NCI-H82 treated with DMSO at 0.1 percent for 48 hours (cell line): Measurements from ENCODE around the gene TPCN1.

Experiments used
- DNase-seq: peaks from one replicate; lab custom pipeline; 2025; ENCODE audit not compliant: unreplicated experiment; lab: John Stamatoyannopoulos, UW

TPCN1 gene

DNA sequence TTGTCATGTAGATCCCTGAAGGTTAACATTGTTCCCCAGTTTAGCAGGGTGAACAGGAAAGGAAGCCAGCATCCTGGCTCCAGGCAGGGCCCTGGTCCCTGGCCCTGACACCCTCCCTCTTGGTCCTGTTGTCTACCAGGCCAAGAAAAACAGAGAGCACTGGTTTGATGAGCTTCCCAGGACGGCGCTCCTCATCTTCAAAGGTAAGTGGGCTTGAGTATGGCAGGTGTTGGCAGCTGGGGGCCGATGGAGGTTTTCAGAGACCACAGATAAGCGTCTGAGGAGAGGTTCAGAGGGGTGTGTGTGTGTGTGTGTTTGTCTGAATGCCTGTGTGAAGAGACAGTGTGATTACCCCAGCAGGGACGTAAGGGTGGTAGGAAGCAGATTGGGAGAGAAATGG lies 57.4 kb downstream of the TPCN1 start:
- no peak for DNase-seq

DNA sequence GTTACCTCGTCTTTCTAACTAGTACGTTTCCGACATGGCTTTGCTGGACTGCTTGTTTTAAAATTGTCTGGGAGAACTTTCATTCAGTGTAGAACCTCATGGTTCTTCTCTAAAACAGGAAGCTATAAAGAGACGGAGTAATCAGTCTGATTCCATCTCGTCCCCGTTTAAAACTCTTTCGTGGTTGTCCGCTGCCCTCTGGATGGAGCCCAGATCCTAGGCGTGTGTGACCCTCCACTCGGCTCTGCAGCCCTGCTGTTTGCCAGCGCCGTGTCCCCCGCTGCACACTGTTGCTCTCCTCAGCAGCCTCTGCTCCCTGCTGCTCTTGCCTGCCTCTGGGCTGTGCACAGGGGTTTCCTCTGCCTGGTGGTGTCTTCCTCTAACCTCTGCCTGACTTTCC lies 63.5 kb downstream of the TPCN1 start:
- DNase-seq = no peak

DNA sequence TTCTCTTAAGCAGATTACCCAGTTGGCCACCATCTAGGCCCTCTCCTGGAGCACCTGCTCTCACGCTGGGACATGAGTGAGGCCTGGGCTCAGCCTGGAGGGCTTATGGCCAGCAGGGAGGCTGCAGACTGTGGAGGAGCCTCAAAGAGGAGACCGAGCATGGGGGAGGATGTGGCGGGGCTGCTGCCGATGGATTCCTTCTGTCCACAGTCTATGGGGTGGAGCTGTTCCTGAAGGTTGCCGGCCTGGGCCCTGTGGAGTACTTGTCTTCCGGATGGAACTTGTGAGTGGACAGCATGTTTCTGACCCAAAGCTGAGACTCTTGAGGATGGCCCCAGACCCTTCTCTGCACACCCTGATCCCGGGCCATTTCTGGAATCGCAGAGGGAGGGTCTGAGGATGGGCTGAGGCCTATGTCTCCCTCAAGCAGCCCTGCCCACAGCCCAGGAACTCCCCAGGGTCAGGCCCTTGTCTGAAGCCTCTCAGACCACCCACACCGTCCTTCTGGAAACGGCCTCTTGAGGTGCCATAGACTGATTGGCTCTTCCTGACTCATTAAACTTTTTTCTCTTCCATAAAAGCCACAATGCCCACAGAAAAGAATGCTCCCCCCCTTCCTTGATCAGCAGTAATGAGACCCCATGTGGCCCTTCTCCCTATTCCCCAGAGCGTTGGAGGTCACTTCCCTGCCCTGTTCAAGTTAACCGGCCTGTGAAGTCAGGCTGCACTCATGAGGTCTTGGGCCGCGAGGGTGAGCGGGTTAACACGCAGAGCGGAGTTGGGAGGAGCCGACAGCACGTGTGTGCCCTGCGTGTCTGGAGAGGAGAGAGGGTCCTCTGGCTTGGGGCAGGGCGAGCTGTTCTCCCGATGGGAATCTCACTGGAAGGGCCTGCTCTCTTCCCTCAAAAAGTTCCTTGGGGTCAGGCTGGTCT lies 64.7 kb downstream of the TPCN1 start:
- DNase-seq = no peak

DNA sequence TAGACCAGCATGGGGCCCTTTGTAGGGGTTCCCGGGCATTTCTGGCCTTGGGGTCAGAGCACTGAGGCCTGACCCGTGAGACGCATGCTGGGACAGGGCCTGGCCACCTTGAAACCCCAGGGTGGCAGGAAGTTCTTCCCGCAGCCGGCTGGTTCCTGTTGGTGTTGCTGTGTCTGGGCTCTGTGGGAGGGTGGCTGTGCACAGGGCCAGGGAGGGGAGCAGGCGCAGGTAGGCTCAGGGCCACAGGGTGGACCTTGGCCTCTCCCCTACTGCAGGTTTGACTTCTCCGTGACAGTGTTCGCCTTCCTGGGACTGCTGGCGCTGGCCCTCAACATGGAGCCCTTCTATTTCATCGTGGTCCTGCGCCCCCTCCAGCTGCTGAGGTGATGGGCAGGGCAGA lies 65.4 kb downstream of the TPCN1 start:
- no peak for DNase-seq

DNA sequence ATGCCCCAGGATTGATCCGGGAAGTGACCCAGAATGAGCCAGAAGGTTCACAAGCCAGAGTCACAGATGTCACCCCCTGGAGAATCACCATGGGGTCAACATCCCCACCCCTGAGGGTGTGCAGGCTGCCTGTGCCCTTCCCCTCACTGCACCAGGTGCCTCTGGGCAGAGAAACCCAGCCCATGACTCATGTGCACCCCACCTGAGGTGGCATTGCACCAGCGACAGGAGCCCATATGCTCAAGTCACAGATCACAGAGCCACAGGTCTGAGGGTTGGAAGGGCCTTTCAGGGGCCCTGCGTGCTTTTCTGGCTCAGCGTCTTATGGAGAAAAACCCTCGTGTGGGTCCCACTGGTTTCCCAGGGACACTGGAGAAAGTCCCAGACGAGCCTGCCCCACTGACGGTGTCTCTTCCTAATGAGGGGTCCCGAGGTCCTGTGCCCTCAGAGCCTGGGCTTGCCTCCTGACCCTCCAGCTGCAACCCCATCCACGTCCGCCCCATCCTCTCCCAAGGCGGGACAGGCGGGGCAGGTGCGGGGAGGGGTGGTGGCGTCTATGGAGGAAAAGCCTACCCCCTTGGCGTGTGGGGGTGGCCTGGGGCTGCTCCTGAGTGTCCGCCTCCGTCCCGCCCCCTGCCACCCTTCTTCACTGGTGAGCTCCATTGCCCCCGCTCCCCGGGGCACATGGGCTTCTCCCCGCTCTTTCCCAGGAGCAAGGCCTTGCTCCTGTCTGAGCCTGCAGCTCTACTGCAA lies 66.1 kb downstream of the TPCN1 start:
- no peak for DNase-seq

DNA sequence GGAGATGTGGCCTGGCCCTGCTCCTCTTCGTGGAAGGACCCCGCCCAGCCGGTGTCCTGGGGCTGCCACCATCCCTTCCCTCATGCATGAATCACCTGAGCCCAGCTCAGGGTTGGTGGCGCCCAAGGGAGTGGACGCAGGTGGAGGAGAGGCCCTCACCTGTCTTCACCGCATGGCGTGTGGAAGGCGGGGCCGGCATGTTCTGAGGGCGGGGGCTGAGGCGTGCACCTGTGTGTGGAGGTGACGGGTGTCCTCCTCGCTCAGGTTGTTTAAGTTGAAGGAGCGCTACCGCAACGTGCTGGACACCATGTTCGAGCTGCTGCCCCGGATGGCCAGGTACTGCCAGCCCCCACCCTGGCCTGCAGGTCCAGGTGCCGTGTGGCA lies 66.6 kb downstream of the TPCN1 start:
- no peak for DNase-seq

DNA sequence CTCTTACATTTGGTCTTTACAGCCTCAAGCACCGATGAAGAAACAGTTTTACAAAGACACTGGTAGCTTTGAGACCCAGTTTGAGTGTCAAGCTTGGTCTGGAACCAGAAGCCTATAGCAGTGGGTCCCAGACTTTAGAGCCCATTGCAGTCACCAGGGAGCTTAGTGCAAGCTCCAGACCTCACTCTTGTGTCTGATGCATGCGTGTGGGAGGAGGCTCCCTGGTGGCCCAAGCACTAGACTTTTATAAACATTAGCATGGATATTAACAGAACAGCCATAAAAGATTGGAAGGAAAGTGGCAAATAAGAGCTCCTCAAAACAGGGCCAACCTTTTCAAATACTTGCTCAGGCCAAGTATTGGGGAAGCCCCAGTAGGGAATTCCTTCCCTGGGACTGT lies 68.1 kb downstream of the TPCN1 start:
- DNase-seq = no peak

DNA sequence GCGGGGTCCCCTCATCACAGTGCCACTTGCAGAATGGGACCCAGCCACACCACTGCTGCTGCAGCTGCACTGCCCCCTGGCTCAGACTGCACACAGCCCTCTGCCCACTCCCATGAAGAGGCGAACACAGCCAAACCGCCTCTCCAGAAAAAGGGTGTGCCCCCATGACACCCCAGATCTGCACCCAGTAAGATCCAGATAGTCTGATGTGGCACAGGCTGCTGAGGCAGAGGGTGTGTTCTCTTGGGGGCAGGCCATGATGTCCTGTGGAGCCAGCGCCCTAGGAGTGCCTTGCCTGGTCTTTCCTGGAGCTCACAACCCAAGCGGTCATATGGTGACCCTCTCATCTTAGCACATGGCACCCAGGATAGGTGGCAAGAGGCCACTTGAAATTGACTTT lies 69.2 kb downstream of the TPCN1 start:
- no peak for DNase-seq

DNA sequence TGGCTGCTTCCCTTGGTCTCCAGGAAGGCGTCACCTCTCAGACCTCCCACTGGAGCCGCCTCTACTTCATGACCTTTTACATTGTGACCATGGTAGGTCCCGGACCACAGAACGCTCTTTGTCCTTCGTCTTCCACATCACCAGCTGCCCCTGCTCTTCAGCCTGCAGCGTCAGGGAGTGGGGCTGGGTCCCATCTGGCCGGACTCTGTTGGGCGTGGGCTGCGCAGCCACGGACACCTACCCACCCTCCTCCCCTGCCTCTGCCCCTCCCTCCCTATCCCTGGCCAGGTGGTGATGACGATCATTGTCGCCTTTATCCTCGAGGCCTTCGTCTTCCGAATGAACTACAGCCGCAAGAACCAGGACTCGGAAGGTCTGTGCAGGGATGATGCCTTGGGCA lies 70.3 kb downstream of the TPCN1 start:
- no peak for DNase-seq

DNA sequence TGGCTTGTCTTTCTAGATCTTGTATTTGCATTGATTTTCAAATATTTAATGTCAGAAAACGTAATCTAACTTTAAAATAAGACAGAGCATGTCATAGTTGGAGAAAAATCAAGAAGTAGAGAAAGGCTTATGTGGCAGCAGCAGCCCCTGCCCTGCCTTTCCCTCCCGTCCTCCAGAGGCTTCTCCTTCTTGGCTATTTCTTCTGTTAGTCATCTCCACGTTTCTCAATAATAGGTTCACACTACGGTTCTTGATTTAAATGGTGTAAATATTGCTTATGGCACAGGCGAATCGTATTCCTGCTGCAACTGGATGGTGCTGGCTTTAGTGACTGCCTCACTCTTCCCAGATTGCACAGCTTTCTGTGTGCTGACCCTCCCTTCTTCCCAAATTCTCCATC lies 70.8 kb downstream of the TPCN1 start:
- DNase-seq = no peak

DNA sequence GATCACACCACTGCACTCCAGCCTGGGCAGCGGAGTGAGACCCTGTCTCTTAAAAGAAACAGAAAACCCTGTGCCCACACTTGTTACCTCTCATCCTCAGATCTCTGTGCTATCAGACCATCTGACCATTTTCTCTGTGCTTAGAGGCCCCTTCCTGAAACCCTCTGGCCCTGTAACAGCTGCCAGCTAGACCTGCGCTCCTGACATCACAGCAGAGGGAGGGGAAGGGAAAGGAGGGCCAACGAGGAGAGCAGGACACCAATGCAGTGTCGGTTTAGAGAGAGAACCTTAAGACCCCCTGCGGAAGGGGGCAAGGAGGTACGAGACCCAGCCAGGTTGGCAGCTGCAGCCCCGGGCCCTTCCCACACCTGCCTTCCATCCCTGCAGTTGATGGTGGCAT lies 71.3 kb downstream of the TPCN1 start:
- no peak for DNase-seq

DNA sequence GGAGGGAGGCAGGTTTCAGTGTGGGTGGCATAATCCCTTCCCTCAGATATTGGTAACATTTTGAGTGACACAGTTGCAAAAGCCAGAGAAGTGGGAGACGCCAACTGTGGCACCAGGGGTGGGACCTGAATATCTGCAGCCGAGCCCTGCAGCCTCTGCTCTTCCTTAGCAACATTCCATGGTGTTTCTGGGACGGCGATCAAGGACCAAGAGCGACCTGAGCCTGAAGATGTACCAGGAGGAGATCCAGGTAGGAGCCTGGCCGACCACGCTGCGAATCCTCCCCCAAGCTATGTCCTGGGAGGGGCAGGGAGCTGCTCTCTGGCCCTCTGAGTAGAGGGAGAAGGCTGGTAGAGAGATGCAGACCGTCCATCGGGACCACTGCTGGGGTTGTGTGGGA lies 71.8 kb downstream of the TPCN1 start:
- no peak for DNase-seq

DNA sequence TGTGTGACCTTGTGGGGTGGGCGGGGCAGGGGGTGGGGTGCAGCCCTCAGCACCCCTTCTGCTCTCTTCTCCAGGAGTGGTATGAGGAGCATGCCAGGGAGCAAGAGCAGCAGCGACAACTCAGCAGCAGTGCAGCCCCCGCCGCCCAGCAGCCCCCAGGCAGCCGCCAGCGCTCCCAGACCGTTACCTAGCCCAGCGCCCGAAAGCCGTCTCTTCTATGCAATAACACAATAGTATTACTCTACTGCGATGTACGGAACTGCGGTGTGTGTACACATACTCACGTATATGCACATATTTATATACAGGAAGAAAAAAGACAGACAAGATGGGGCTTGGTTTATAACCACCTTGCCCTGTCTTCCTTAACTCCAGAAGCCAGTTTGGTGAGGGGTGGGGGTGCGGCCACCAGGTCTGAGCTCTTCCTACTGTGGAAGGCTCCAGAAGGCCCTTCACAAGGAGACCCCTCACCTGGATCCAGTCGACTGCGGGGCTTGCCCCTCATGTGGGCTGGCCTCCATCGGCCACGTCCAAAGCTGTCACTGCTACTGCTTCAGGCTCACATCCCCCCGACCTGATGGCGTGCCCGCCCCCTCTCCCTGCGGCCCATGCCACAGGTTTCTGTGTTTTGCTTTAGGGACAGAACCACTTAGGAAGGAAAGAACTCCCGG lies 74.8 kb downstream of the TPCN1 start:
- DNase-seq = no peak

DNA sequence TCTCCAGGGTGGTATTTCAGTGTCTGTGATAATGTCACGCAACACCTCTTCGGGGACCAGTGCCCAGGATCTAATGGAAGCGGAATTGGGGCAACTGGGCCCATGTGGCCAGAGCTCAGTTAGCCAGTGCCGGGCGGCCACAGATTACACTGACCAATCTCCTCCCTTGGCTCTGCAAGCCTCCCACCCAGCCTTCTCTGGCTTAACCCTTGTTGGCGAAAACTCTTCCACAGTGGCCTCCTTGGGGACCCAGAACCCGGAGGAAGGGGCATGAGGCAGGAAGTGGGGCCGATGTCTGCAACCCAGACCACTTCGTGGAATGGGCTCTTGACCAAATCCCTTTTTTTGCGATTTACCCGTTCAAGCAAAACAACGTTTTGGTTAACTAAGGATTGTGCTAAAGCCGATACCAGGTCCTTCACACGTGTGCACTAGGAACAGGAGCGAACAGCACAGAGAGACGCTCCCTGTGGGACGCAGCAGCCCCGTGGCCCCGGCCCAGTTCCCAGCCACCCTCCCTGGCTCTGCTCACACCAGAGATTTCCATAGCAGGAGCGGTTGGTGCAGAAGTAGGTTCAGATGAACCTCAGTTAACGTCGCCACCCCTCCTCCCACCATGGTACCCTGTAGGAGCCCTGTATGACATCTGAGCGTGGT lies 75.4 kb downstream of the TPCN1 start:
- no peak for DNase-seq

DNA sequence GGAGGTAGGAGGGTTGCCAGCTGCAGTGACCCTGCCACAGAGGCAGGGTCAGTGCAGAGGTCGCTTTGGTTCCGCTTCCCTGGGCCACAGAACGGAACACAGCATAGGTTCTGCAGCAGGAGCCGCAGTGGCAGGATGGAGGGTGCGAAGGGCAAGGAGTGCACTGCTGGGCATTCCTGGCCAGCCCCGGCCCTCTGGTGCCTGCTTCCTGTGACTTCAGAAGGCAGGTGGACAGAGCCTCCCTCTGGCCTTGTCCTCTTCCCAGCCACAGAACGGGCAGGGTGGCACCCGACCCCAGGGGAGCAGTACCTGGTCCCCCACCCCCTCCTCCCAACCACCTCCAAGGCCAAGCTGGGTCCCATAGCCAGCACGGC lies 75.9 kb downstream of the TPCN1 start:
- DNase-seq = no peak

DNA sequence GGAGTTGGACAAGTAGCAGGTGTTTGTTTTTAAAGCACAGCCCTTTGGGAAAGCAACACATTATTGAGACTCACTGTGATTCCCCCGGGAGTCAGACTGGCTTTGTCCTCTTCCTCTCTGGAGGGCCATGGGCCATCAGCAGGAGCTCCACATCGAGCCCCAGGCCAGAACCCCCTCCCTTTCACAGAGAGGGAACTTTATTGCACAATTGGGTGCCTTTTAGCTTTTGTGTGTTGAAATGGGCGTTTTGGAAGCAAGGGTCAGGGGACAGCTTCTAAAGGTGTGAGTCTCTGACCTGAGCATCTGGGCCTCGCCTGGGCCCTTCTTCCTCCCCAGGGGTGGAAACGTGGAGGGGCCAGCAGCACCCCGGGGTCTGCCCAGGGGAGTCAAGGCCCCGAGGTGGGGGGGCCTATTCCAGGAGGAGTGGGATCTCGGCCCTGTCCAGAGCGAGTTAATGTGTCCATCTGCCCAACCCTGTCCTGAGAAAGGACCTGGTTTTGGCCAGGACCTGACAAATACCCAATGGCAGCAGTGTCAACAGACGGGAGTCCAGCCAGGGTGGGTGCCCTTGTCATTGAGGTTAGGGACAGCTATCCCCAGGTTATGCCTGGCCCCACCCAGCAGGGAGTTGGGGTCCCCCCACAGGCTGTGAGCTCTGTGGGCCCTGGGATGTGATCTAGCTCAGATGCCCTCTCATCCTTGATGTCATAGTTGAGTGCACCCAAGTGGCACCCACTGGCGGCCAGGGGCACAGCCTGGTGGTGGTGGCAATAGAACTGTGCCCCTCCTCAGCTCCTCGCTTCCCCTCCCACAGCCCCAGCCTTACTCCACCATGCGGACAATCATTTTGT lies 76.6 kb downstream of the TPCN1 start:
- DNase-seq = no peak

DNA sequence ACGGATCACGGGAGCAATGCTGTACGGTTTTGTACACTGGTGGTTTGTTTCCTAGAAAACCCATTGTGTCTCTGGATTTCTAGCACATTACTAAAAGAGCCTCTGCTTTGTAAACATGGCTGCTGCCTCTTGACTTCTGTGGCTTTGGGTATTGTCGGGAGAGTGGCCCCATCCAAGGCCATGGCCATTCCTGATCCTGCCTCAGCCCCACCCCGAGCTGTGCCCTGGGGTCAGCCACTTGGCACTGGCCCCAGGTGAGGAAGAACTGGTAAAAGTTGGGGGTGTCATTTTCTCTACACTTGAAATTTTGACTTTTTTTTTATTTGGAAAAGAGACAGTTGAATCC lies 77.2 kb downstream of the TPCN1 start:
- no peak for DNase-seq

DNA sequence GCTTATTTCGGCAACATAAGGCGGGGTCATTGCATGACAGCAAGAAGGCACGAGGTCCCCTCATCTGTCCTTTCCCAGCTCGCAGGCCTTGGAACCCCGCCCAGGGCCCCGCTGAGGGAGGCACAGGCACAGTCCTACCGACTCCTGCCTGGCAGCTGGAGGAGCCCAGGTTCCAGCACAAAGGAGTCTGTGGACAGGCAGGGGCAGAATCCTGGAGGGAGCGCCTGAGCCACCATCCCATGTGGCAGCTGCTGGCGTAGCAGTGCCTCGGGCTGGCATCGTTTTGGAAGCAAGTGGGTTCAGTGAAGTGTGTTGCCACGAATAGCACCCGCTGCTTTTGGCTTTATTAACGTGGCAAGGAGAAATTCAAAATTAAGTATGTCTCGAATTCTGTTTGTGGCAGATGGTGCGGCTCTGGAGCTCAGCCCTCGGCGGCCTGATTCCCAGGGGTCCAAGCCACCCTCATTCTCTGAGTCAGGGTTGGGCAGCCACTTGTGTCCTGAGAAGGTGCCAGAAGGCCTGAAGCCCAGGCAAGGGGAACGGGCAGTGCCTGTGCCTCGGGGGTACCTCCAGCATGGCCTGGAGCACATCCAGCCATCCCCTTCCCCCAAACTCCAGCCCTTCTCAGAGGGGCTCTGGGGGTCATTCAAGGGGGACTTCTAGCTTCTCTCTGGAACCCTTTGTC lies 77.7 kb downstream of the TPCN1 start:
- DNase-seq = no peak

DNA sequence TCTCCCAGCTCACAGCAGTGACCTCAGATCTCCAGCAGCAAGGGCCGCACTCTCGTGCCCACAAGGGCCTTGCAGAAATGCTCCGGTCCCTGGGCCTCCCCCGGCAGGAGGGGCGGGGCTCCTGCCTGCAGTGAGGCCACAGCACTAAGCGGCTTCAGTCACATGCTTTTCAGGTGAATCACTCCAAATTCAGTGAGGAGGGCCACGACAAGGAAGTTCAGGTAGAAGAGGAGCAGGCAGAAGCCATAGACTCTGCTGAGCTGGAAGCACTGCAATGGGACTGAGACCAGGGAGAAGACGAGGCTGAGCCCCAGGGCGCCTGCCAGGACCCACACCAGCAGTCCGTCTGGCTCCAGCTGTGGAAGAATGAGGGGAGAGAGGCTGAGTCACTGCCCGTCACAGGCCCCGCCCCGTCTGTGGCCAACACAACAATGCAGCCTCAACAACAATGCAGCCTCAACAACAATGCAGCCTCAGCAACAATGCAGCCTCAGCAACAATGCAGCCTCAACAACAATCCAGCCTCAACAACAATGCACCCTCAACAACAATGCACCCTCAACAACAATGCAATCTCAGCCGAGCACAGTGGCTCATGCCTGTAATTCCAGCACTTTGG lies 78.5 kb downstream of the TPCN1 start:
- DNase-seq = no peak

DNA sequence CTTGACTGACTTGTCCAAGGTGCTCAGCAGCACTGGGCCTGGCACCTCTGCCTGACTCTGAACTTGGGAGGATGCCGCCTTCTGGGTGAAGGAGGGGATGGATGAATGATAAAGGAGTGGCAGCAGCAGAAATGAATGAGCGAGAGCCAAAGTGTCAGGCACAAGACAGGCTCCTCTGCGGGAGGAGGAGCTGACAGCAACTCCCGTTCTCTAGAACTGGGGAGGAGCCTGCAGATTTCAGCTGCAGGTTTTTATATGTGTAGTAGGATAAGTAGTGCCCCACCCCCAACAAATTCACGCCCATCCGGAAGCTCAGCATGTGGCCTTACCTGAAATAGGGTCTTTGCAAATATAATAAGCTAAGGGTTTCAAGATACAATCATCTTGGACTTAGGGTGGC lies 80.5 kb downstream of the TPCN1 start:
- DNase-seq = no peak
